HepG2 (cell line): Measurements from ENCODE around the gene FASTK. TPM values are rescaled to one million over a fixed set of nuclear protein-coding genes. Genes with fewer than 3 reads are reported as not detected.

Experiments
- BHLHE40 ChIP-seq: IDR thresholded peaks from 2 replicates; pipeline ENCODE4 v1.6.1; 2011; ENCODE audit warnings: low read length, improper control_type of control experiment
- ELF1 ChIP-seq: sonication (generic); formaldehyde crosslinking; IDR thresholded peaks from 2 replicates; pipeline ENCODE4 v1.4.0; 2020; ENCODE audit warnings: missing genetic modification reagents
- FOXO4 ChIP-seq: sonication (generic); formaldehyde crosslinking; conservative IDR thresholded peaks from 2 replicates; pipeline ENCODE4 v1.8.1; 2023; ENCODE audit warnings: missing genetic modification reagents
- HMG20A ChIP-seq: IDR thresholded peaks from 2 replicates; pipeline ENCODE4 v1.6.1; 2016; ENCODE audit warnings: borderline replicate concordance
- HMGXB4 ChIP-seq, 2 experiments: sonication (generic) in 1 of 2; formaldehyde crosslinking in 1 of 2; IDR thresholded peaks; 2 replicates each; pipeline versions ENCODE4 v1.4.0 to v1.6.1; 2018 to 2020; ENCODE audit warnings: missing genetic modification reagents in 2 of 2, borderline replicate concordance in 1 of 2, low read depth in 1 of 2, mild to moderate bottlenecking in 1 of 2, missing biosample characterization in 1 of 2
- ISX ChIP-seq: sonication (generic); formaldehyde crosslinking; conservative IDR thresholded peaks from 2 replicates; pipeline ENCODE4 v1.5.0; 2020; ENCODE audit warnings: missing genetic modification reagents
- JUN ChIP-seq: sonication (generic); formaldehyde crosslinking; IDR thresholded peaks from 2 replicates; pipeline ENCODE4 v1.4.0; 2020; ENCODE audit warnings: mild to moderate bottlenecking, missing genetic modification reagents
- KDM4B ChIP-seq: sonication (generic); formaldehyde crosslinking; IDR thresholded peaks from 2 replicates; pipeline ENCODE4 v1.4.0; 2020; ENCODE audit warnings: missing genetic modification reagents
- KDM5A ChIP-seq: fragments of 200-600 bp; sonication (generic); IDR thresholded peaks from 2 replicates; pipeline ENCODE4 v1.7.0; 2018; ENCODE audit warnings: antibody characterized with exemption, mild to moderate bottlenecking, low read length, borderline replicate concordance
- KLF11 ChIP-seq: IDR thresholded peaks from 2 replicates; pipeline ENCODE4 v1.6.1; 2016; ENCODE audit warnings: missing compliant biosample characterization
- MXI1 ChIP-seq: IDR thresholded peaks from 3 replicates; pipeline ENCODE4 v1.6.1; 2012; ENCODE audit warnings: low read depth, low read length, inconsistent platforms, borderline replicate concordance
- NBN ChIP-seq: fragments of 450-650 bp; conservative IDR thresholded peaks from 2 replicates; pipeline ENCODE4 v1.6.1; 2017
- PRDM4 ChIP-seq: sonication (generic); formaldehyde crosslinking; IDR thresholded peaks from 2 replicates; pipeline ENCODE4 v1.9.0; 2021; ENCODE audit warnings: missing genetic modification reagents, borderline replicate concordance
- RXRB ChIP-seq: IDR thresholded peaks from 2 replicates; pipeline ENCODE4 v1.6.1; 2016; ENCODE audit warnings: borderline replicate concordance, missing genetic modification reagents, missing compliant biosample characterization
- TRIM22 ChIP-seq: fragments of 450-650 bp; IDR thresholded peaks from 2 replicates; pipeline ENCODE4 v1.6.1; 2017
- ZNF101 ChIP-seq: sonication (generic); formaldehyde crosslinking; IDR thresholded peaks from 2 replicates; pipeline ENCODE4 v1.4.0; 2020; ENCODE audit warnings: mild to moderate bottlenecking, low read depth, missing genetic modification reagents, borderline replicate concordance
- ZNF18 ChIP-seq: sonication (generic); formaldehyde crosslinking; IDR thresholded peaks from 2 replicates; pipeline ENCODE4 v1.8.0; 2022; ENCODE audit warnings: mild to moderate bottlenecking, missing genetic modification reagents; ENCODE audit not compliant: insufficient replicate concordance
- ZNF33B ChIP-seq: sonication (generic); formaldehyde crosslinking; IDR thresholded peaks from 2 replicates; pipeline ENCODE4 v1.5.1; 2020; ENCODE audit warnings: mild to moderate bottlenecking, missing genetic modification reagents
- ZNF619 ChIP-seq: sonication (generic); formaldehyde crosslinking; IDR thresholded peaks from 2 replicates; pipeline ENCODE4 v1.4.0; 2020; ENCODE audit warnings: mild to moderate bottlenecking, missing genetic modification reagents
- ZNF713 ChIP-seq: sonication (generic); formaldehyde crosslinking; IDR thresholded peaks from 2 replicates; pipeline ENCODE4 v1.4.0; 2020; ENCODE audit warnings: mild to moderate bottlenecking, missing genetic modification reagents
- ZNF749 ChIP-seq: sonication (generic); formaldehyde crosslinking; IDR thresholded peaks from 2 replicates; pipeline ENCODE4 v1.8.0; 2022; ENCODE audit warnings: mild to moderate bottlenecking, missing genetic modification reagents, moderate library complexity, borderline replicate concordance
- polyA plus RNA-seq, 8 experiments: library from polyadenylated mRNA; depleted of rRNA in 3 of 8; stranded (reverse) in 7 of 8; unstranded in 1 of 8; fragments of >200 nt; fragmentation: Illumina TruSeq in 4 of 8; extraction: Trizol in 4 of 8; gene quantifications; 2 replicates each; pipeline versions ENCODE4 v1.2.1 to v1.2.3, GENCODE V29; 2011 to 2016; ENCODE audit warnings: low read depth in 4 of 8, missing spikeins in 1 of 8, mixed read lengths in 1 of 8; ENCODE audit not compliant: insufficient read depth in 1 of 8
- total RNA-seq, 5 experiments: library from RNA; depleted of rRNA; stranded (reverse); fragments of >200 nt; fragmentation: Illumina TruSeq; extraction: Trizol; gene quantifications; 2 replicates each; pipeline ENCODE4 v1.2.3, GENCODE V29; 2016; ENCODE audit warnings: low read depth in 1 of 5

Gene FASTK
- total and polyA plus RNA-seq, 2 of the 13 experiments (the other 11 are each of a cell fraction or from before 2014, with no cell fraction given), result 52.9 to 55.7 TPM

GRCh38 chr7:151057989-151058780, 22.4 kb downstream of the FASTK start (continued):
- TF ChIP-seq TRIM22 (no peak), ZNF18 (CRISPR knock-in tag) (no peak), NBN (no peak), ZNF713 (no peak), FOXO4 (CRISPR knock-in tag) (no peak), ELF1 (CRISPR knock-in tag) (peak; percentile 97), HMG20A (no peak), JUN (CRISPR knock-in tag) (peak; percentile 67; the same call in 1 of the 2 replicates), KDM5A (no peak; the same call in 1 of the 2 replicates), MXI1 (peak; percentile 63; the same call in 1 of the 3 replicates), RXRB (CRISPR knock-in tag) (no peak; the same call in 1 of the 2 replicates), HMGXB4 (CRISPR knock-in tag; IDR thresholded peaks at IDR 0.05; ENCODE audit: borderline replicate concordance in 1 of 2, low read depth in 1 of 2) (peak in 1 of 2 experiments; percentile 65; a peak in 1 of 4 replicates), KLF11 (CRISPR knock-in tag) (no peak), ZNF101 (CRISPR knock-in tag) (no peak), KDM4B (CRISPR knock-in tag) (no peak), BHLHE40 (0 out of 2 replicates have a peak, but pooled peaks have one; percentile 9), ZNF749 (CRISPR knock-in tag) (no peak), PRDM4 (CRISPR knock-in tag) (no peak), ZNF33B (CRISPR knock-in tag) (no peak), ISX (no peak), ZNF619 (CRISPR knock-in tag) (no peak; the same call in none of the 2 replicates)
